ENCODE results near the gene TMEM187. TPM values are rescaled to one million over a fixed set of nuclear protein-coding genes. Genes with fewer than 3 reads are reported as not detected.

TMEM187 gene
- total and polyA plus RNA-seq, 9 donors, result 2.6 to 11.6 (median 9.4) TPM

DNA sequence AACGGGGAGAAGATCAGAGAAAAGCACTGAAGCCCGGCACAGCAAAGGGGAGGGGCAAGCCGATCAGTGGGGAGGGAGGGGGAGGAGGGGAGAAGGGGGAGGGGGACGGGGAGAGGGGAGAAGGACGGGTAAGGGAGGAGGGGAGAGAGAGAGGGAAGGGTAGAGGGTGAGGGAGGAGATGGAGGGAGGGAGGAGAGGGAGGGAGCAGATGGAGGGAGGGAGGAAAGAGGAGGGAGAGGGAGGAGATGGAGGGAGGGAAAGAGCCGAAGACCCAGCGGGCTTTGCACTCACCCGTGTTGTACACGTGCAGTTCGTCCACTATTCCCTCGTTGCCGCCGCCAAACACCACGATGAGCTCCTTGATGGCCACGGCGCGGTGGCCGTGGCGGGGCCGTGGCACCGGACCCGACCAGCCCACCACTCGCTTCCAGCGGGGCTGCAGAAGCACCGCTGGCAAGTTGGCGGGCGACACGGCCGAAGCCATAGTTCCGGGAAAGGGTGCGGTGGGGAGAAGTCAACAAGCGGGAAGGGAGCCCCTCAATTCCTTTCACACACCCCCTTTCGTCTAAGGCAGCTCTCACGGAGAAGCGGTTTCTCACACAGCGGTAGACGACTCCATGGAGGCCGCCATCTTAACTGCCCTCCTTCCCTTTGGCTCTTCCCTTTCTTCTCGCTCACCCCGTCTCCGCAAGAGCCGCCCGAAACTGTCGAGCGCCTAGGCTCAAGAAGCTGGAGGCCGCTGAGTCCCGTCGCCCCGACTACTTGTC, 2.0 kb upstream of the TMEM187 start:
- intact Hi-C loops (cut with DNase I), result no loop called here
- peak; percentile 62 to 74 (median 73) for DNase-seq
- Histone ChIP-seq H3K27ac (peak overlapping the region; percentile 100), H3K27me3 (no peaks in the 10 kb centered on the region), H3K36me3 (no peaks in the 10 kb centered on the region), H3K4me1 (ENCODE audit: insufficient read depth) (peaks cover 14% of the 10 kb centered on the region), H3K9me3 (no peaks in the 10 kb centered on the region), H3K4me3 (peak overlapping the region; percentile 83)
- TF ChIP-seq, protein P1, sequence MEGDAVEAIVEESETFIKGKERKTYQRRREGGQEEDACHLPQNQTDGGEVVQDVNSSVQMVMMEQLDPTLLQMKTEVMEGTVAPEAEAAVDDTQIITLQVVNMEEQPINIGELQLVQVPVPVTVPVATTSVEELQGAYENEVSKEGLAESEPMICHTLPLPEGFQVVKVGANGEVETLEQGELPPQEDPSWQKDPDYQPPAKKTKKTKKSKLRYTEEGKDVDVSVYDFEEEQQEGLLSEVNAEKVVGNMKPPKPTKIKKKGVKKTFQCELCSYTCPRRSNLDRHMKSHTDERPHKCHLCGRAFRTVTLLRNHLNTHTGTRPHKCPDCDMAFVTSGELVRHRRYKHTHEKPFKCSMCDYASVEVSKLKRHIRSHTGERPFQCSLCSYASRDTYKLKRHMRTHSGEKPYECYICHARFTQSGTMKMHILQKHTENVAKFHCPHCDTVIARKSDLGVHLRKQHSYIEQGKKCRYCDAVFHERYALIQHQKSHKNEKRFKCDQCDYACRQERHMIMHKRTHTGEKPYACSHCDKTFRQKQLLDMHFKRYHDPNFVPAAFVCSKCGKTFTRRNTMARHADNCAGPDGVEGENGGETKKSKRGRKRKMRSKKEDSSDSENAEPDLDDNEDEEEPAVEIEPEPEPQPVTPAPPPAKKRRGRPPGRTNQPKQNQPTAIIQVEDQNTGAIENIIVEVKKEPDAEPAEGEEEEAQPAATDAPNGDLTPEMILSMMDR (IDR thresholded peaks at IDR 0.05), result no peak
- no peak for TF ChIP-seq EP300 (IDR thresholded peaks at IDR 0.05)
- no peak for TF ChIP-seq POLR2A (IDR thresholded peaks at IDR 0.05)
- 3 to 9% (median 8%) methylated on average over 48 to 49 of the region's 49 CpGs for WGBS, 3 donors

- DNase-seq, result peak; percentile 89 to 94 (median 91)
- WGBS, 3 donors, result 3 to 12% (median 7%) methylated on average over 32 to 34 of the region's 34 CpGs
- intact Hi-C loops (cut with DNase I), result no loop called here
- Histone ChIP-seq H3K27me3 (no peaks in the 10 kb centered on the region), H3K9me3 (no peaks in the 10 kb centered on the region), H3K27ac (peak overlapping the region; percentile 100), H3K4me1 (ENCODE audit: insufficient read depth) (peaks cover 12% of the 10 kb centered on the region), H3K36me3 (no peaks in the 10 kb centered on the region), H3K4me3 (peak overlapping the region; percentile 83)
- TF ChIP-seq POLR2A (IDR thresholded peaks at IDR 0.05) (peak; percentile 11), EP300 (IDR thresholded peaks at IDR 0.05) (no peak)
Measured at GRCh38 chrX:153971124-153971449, 1.5 kb upstream of the TMEM187 start.

DNA sequence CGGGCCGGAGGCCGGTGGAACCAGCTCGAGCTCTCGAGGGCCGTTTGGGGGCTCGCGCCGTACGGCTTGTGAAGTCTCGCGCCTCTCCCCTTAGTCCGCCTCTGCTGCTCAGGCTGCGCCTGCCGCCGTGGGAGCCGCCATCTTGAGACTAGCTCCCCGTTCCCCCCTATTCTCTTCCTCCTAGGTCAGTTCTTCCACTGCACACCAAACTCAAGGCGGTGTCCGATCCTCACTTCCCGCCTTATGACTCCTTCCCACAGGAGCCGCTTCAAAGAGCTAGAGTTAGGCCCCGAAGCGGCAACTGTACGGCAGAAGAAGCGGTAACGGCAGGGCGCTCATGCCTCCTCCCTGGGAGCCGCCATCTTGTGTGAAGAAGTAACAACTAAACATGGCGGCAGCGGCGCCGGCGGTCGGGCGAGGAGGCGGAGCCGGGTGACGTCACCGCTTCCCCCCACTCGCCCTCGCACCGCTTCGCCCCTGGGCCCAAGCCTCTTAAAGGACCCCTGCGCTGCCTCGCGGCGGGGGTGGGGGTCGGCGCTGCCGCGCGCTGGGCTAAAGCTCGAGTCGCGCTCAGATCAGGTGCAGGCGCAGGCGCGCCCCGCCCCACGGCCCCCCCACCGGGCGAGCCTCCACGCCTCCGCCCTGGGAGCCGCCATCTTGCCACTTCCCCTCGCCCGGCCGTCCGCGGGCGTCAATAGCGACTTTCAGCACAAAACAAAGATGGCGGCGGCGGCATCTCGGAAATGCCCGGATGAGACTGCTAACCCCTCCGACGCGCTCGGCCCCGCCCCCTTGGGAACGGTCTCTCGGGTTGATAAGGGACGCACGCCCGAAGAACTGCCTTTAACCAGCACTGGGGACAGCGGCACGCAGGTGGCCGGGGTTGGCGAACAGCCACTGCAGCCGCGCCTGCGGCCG, 845 bp upstream of the TMEM187 start, which contains the start of gene HCFC1:
Gene HCFC1, minus strand, starts transcription at position 369 of the 918 bp plus-strand sequence. CDS start 978 bp downstream, outside the sequence.
- DNase-seq, result peak; percentile 95 to 97 (median 96)
- no peaks in the 10 kb centered on the region for H3K36me3 ChIP-seq
- H3K27ac ChIP-seq, result peak within 1 kb of the TSS; percentile 100
- H3K4me1 ChIP-seq (ENCODE audit: insufficient read depth), result peaks cover 10% of the 10 kb centered on the region
- WGBS, 3 donors, result 5 to 12% (median 9%) methylated on average over 80 to 96 of the region's 96 CpGs
- H3K27me3 ChIP-seq, result no peaks in the 10 kb centered on the region
- H3K4me3 ChIP-seq, result peak within 1 kb of the TSS; percentile 83
- H3K9me3 ChIP-seq, result no peaks in the 10 kb centered on the region
- intact Hi-C loops (cut with DNase I), result no loop called here
- TF ChIP-seq, protein P1 (IDR thresholded peaks at IDR 0.05), result no peak
- TF ChIP-seq EP300 (IDR thresholded peaks at IDR 0.05) (no peak), POLR2A (IDR thresholded peaks at IDR 0.05) (peak; percentile 61)

DNA sequence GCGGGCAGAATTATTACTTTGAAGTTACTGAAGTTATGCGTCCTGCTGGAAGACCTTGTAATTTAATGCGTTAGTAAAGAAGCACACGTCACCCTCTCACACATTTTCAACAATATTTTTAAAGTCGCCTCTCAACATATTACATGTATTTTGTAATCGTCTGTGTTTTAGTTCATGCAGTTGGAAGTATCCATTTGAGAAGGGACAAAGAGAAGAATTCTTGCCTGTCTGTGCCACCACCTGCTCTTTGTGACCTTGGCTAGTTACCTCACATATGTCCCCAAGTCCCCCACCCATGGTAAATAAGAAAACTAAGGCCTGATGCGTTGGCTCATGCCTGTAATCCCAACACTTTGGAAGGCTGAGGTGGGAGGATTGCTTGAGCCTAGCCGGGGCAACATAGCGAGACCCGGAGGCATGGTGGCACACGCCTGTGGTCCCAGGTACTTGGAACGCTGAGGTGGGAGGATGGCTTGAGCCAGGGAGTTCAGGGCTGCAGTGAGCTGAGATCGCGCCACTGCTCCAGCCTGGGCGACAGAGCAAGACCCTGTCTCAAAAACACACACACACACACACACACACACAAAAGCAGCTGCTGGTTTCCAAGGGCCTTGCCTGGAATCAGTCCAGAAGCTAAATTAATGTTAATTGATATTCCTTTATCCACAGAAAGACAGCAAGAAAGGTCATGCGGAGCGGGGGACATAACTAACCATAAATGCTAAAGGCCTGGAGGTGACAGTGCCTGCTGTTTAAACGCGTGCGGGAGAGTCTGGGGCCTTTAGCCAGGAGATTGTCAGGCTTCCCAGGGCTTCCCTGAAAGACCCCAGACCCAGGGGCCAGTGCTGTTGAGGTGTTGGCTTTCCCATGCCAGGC, 811 bp downstream of the TMEM187 start:
- no peaks in the 10 kb centered on the region for H3K9me3 ChIP-seq
- WGBS, 3 donors, result 42 to 46% (median 46%) methylated on average over 19 to 20 of the region's 20 CpGs
- H3K4me3 ChIP-seq, result peak overlapping the region; percentile 83
- H3K27ac ChIP-seq, result peak overlapping the region; percentile 100
- H3K4me1 ChIP-seq (ENCODE audit: insufficient read depth), result peaks cover 10% of the 10 kb centered on the region
- no peaks in the 10 kb centered on the region for H3K27me3 ChIP-seq
- TF ChIP-seq POLR2A (IDR thresholded peaks at IDR 0.05), result no peak
- TF ChIP-seq EP300 (IDR thresholded peaks at IDR 0.05), result no peak
- TF ChIP-seq, protein P1 (IDR thresholded peaks at IDR 0.05), result no peak
- intact Hi-C loops (cut with DNase I), result no loop called here
- H3K36me3 ChIP-seq, result no peaks in the 10 kb centered on the region
- peak in 2 of 5 donors; percentile 21 to 47 for DNase-seq

All from ovary (tissue), 9 donors.